Epidermal melanocyte (primary cell): ENCODE data around the gene ANKRD35.

ENCODE experiments used
- DNase-seq: peaks from one replicate; pipeline ENCODE4 v3.0.0; 2011; ENCODE audit warnings: low spot score; ENCODE audit not compliant: insufficient read length

Gene ANKRD35

DNA sequence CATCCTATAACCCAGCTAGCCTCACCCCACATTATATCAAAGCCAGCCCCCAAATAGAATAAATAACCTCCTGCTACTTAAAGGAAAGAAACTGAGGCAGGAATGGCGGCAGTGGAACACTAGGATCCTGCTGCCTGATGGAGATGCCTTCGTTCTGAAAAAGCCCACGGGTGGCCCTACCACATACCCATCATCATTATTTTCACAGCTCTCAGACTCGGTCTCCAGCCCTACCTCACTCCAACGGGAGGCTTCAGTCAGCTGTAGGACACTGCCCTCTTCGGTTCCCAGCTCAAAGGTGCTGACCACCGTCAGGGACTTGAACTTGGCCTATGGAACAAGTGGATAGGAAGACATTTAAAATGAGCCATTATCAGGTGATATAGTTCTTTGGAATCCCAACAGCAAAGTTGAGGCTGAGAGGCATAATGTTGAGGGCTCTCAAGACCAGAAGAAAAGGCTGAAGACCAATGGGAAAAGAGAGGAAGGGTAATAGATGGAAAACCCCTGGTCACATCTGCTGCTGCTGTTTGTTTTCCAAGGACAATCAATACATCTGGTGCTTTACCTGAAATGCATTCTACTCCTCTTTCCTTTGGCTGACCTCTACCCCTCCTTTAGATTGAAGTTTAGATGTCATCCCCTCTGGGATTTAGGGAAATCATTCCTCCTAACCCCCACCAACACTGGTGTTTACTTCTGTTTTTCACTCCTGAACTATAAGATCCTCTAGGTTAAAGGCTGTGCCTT lies 7.8 kb upstream of the ANKRD35 start:
- DNase-seq: no peak

DNA sequence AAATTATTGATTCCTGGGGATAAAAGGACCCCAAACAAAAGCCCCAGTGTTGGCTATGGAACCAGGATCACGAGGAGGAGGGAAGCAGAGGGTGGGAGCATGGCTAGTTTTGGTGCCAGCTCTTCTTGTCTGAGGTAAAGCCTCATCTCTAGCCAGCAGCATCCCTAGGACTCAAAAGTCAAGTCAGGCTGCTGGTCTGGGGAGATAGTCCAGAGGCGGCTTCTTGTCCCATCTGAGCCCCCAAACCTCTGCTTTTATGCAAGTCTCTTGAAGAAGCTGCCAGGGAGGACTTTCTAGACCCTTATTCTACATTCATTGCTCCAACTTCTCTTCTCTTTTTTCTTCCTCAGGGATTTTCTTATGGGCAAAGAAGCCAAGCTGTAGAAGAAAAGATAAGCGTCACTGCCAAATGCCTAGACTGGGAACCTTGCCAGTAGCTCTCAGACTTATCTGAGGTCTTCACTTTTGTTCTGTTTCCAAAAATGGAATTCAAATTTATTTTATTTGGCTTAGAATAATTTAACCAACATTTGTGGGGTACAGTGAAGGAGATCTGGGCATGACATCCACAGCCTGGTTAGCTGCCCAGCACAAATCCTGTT lies 6.9 kb upstream of the ANKRD35 start:
- peak; percentile 25 for DNase-seq

- peak; percentile 94 for DNase-seq
Measured at GRCh38 chr1:145891587-145892485, 6.2 kb upstream of the ANKRD35 start.

- DNase-seq: no peak
Measured at GRCh38 chr1:145891143-145891542, 5.5 kb upstream of the ANKRD35 start.

DNA sequence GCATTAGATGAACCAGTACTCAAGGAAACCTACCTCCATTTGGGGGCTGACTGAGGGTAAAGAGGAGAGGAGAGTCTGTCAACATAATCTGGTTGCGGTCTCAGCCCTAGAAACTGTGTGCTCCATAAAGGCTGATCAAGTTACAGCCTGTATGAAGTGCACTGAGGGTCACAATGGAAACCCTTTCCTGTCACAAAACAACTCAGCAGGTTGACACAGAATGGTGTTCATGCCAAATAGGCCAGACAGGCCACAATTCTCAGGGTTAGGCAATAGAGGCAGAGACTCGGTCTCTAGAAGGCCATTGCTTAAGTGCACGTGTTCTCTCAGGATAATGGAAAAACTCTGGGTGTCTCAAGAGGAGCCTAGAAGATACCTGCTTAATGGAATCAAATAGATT lies 4.1 kb upstream of the ANKRD35 start:
- DNase-seq: no peak

GRCh38 chr1:145887631-145888030 lies 2.0 kb upstream of the ANKRD35 start:
- no peak for DNase-seq

DNA sequence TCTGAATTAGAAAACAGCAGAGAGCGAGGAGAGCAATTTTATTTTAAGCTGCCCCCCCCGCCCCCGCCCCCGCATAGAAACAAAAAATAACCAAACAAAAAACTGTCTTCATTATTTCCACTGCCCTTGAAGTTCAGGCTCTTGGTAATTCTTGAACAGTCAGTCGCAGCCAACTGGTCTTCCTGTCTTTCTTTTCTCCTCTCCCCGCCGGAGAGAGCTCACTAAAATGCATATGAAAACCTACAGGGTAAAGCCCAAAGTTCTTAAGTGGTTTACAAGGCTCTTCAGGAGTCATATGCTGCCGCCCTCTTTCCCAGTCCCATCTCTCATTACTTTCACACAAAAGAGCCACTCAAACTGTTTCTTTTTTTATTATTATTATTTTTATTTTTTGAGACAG lies 1.1 kb upstream of the ANKRD35 start:
- no peak for DNase-seq

GRCh38 chr1:145886390-145886789 lies 724 bp upstream of the ANKRD35 start:
- DNase-seq: no peak

DNA sequence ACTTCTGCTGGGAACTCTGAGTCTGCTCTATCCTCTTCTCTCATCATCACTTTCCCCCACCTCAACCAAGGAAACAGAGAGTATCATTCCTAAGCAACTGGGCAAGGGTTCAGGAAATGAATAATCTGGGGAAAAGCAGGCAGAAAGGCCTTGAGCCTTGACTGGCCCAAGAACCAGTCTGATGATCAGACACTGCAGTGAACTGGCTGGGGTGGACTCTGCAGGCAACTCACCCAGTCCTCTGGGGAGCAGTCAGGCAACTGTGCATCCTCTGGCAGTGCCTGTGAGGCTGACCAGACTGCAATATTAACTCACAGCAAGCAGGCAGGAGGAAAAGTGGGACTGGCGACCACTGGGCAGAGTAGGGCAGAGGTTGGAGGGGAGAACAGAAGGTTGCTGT lies 991 bp downstream of the ANKRD35 start:
- DNase-seq: no peak

DNA sequence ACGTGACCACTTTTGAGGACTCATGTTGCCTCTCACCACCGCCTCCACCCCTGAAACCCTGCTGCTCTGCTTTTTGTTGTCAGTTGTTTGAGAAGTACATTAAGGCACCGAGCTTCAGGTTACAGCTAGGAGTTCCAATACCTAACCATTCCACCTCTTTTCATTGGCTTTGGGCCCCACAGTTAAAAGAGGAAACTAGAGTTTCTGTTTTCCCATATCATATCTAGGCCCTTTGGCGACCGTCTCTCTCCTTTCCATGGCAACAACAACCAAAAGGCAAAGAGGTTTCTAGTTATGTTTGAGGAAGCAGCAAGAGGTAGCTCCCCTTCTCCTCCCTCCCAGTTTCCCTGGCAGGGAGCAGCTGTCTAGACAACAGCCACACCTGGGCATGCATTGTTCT lies 5.9 kb downstream of the ANKRD35 start:
- no peak for DNase-seq

- no peak for DNase-seq
Measured at GRCh38 chr1:145878724-145879123, 6.9 kb downstream of the ANKRD35 start.

GRCh38 chr1:145877923-145878486 lies 7.7 kb downstream of the ANKRD35 start:
- no peak for DNase-seq

GRCh38 chr1:145874646-145875045 lies 11.0 kb downstream of the ANKRD35 start:
- no peak for DNase-seq

- no peak for DNase-seq
Measured at GRCh38 chr1:145871994-145872924, 13.4 kb downstream of the ANKRD35 start.

GRCh38 chr1:145868232-145868631 lies 17.4 kb downstream of the ANKRD35 start:
- no peak for DNase-seq

DNA sequence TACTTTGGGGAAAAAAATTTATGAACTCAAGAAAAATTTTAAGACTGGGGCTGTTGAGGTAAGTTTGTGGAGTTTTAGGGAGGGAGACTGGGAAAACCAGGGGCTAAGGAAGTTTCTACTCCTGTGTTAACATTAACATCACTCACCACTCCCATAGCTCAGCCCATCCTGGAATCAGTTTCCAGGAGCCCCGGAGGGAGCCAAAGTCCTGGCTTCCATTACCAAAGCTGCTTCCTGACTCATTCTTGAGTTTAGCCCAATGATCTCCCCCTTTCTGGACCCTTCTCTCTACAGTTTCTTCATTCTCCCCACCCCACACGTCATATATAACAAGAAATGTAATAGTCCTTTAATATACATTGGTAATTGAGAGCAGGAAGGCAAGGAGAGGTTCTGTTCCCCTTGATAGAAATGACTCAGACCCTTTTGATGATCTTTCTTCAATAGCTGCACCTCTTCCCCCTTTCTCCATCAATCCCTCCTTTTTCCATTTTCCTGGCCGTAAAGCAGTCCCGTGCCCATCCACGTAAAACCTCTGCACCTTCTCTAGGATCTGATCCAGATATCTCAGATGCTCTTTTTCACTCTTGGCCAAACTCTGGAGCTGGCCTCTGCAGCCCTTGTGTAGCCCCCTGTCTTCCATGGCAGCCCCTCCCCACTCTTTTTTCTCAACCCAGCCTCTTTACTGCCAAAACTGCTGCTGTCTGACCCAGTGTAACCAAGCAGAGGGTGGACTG lies 22.2 kb downstream of the ANKRD35 start:
- DNase-seq: no peak

DNA sequence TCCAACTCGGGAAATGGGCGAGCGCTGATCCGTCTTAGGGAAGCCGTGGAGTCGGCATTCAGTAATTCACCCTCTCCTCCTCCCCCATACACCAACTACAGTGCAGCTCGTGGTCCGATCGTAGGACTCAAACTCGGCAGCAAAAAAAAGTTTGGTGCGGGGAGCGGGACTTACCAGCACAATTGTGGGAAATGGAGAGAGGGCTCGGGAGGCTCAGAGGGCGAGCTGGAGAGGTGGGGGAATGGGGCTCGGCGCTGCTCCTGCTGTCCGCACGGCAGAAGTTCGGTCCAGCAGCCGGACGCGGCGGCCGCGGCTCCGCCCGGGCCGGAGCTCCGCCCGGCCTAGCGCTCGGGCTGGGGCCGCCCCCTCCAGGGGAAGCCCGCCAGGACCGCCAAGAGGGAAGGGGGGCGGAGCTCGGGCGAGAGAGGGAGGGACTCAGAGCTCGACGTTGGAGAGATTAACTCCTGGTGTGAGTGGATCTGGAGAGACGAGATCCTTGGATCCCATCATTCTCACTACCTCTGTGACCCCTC lies 26.1 kb downstream of the ANKRD35 start:
- peak; percentile 93 for DNase-seq

DNA sequence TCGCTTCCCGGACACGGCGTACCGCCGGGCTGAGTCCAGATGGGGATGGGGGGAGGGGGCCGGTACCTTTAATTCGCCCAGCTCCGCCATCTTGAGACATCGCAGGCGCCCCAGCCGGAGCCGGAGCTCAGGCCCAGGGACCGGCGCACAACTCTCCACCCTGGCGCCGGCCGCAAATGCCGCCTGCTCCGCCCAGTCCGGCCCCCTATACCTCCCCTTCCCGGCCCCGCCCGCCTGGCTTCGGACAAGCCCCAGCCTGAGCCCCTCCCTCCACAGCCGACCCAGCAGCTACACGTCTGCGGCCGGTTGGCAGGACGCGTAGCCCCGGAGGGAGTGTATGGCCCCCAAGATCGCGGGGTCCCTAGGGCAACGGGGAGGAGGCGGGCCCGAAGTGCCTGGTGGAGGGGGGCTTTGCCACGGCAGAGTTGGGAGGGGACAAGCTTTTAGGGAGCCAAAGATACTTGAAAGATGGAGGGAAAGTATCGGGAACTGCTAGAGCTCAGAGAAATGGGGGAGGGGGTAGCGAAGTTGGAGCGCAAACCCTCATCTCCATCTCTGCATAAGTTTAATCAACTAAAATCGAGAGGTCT lies 26.7 kb downstream of the ANKRD35 start, which contains the start of gene PIAS3:
Gene PIAS3, minus strand, starts transcription at position 181 of the 590 bp plus-strand sequence. Its CDS starts 91 bp downstream, at position 90.
- peak; percentile 95 for DNase-seq

DNA sequence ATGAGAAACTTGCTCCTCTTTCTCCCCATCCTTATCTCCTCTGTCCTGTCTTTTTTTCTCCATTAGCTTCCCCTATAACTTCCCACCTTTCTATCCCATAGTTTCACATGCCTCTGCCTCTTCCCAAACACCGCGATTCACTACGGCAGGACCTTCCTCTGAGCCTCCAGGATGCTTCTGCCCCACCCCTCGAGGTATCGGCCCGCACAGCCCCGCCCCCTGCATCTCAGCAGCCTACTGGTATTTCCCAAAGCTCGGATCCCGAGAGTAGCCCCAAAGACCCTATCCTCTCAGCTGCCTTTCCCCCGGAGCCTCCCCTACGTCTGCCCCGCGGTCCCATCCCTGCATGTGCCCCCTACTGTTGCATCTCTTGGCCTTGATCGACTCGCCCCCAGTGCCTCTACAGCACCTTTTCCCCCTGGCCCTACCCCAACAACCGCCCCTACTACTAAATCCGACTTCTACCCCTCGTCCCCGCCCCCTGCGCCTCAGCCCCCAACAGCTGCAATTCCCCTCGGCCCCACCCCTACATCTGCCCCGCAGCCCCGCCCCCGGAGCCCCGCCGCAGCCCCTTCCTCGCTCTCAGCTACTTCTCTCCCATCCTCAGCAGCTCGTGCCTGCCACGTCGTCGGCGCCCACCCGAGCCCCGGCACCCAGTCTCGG lies 27.3 kb downstream of the ANKRD35 start:
- no peak for DNase-seq
